GM23338 (cell line): ENCODE results near the gene CCL13. TPM values are rescaled to one million over a fixed set of nuclear protein-coding genes. Genes with fewer than 3 reads are reported as not detected.

Experiments
- ATAC-seq: fragments of 200-7000 bp; cut with Tn5 transposase; 3 replicates; pipeline ENCODE4 v1.9.1; 2020
- DNase-seq: peaks from one replicate; pipeline ENCODE4 v3.0.0-alpha.2; 2015; ENCODE audit warnings: low spot score
- H2AFZ ChIP-seq: fragments of 200-600 bp; sonication (generic); 2 replicates; pipeline ENCODE4 v1.8.0; 2016; ENCODE audit warnings: antibody characterized with exemption, mild to moderate bottlenecking, moderate library complexity
- H3F3A ChIP-seq: fragments of 200-600 bp; sonication (generic); replicated peaks from 2 replicates; pipeline ENCODE4 v1.8.0; 2017; ENCODE audit warnings: antibody characterized with exemption, mixed run types, low read depth
- H3K27ac ChIP-seq: fragments of 200-600 bp; sonication (generic); 2 replicates; pipeline ENCODE4 v1.6.1; 2016; ENCODE audit warnings: low read depth
- H3K27me3 ChIP-seq: fragments of 200-600 bp; sonication (generic); 2 replicates; pipeline ENCODE4 v1.8.0; 2016; ENCODE audit warnings: mild to moderate bottlenecking, mixed run types, moderate library complexity; ENCODE audit not compliant: insufficient read depth
- H3K36me3 ChIP-seq: fragments of 200-600 bp; sonication (generic); 2 replicates; pipeline ENCODE4 v1.8.0; 2016; ENCODE audit warnings: mild to moderate bottlenecking; ENCODE audit not compliant: insufficient read depth
- H3K4me1 ChIP-seq: fragments of 200-600 bp; sonication (generic); 2 replicates; pipeline ENCODE4 v1.8.0; 2016; ENCODE audit warnings: mild to moderate bottlenecking, moderate library complexity; ENCODE audit not compliant: insufficient read depth
- H3K4me2 ChIP-seq: fragments of 200-600 bp; sonication (generic); 2 replicates; pipeline ENCODE4 v1.7.1; 2017; ENCODE audit warnings: mixed run types
- H3K4me3 ChIP-seq: fragments of 200-600 bp; sonication (generic); 2 replicates; pipeline ENCODE4 v1.6.1; 2016; ENCODE audit warnings: mixed run types
- H3K79me2 ChIP-seq: fragments of 200-600 bp; sonication (generic); replicated peaks from 2 replicates; pipeline ENCODE4 v1.8.0; 2017; ENCODE audit warnings: mild to moderate bottlenecking; ENCODE audit not compliant: insufficient read depth
- H3K9me2 ChIP-seq: fragments of 200-600 bp; sonication (generic); 2 replicates; pipeline ENCODE4 v1.8.0; 2017; ENCODE audit not compliant: insufficient read depth
- H4K20me1 ChIP-seq: fragments of 200-600 bp; sonication (generic); replicated peaks from 2 replicates; pipeline ENCODE4 v1.8.0; 2017; ENCODE audit warnings: mild to moderate bottlenecking; ENCODE audit not compliant: insufficient read depth
- H3K27ac Mint-ChIP-seq: 2 replicates; pipeline ENCODE4 v1.8.0; 2020; ENCODE audit warnings: inconsistent platforms, mild to moderate bottlenecking, moderate library complexity, mixed read lengths
- H3K27me3 Mint-ChIP-seq: 3 replicates; pipeline ENCODE4 v1.8.0; 2022; ENCODE audit warnings: low read depth, mild to moderate bottlenecking, moderate library complexity, mixed read lengths, inconsistent platforms; ENCODE audit not compliant: insufficient read depth, poor library complexity
- H3K36me3 Mint-ChIP-seq: 3 replicates; pipeline ENCODE4 v1.8.0; 2021; ENCODE audit warnings: low read depth, mild to moderate bottlenecking, inconsistent platforms, moderate library complexity, mixed read lengths
- H3K4me1 Mint-ChIP-seq: 3 replicates; pipeline ENCODE4 v1.8.0; 2020; ENCODE audit warnings: mild to moderate bottlenecking, inconsistent platforms, mixed read lengths
- H3K4me3 Mint-ChIP-seq: 3 replicates; pipeline ENCODE4 v1.8.0; 2021; ENCODE audit warnings: moderate library complexity, mild to moderate bottlenecking, inconsistent platforms, mixed read lengths
- H3K9me3 Mint-ChIP-seq: 3 replicates; pipeline ENCODE4 v1.8.0; 2020; ENCODE audit warnings: moderate library complexity, mild to moderate bottlenecking, inconsistent platforms, mixed read lengths
- EZH2 ChIP-seq: fragments of 200-600 bp; sonication (generic); IDR thresholded peaks from one replicate; pipeline ENCODE4 v1.8.0; 2017; ENCODE audit warnings: antibody characterized with exemption, mild to moderate bottlenecking, low read depth; ENCODE audit not compliant: unreplicated experiment
- REST ChIP-seq: IDR thresholded peaks from one replicate; pipeline ENCODE4 v1.6.1; 2018; ENCODE audit warnings: antibody characterized with exemption; ENCODE audit not compliant: unreplicated experiment
- ZNF462 ChIP-seq: fragments of 250-450 bp; sonication (Bioruptor Pico); IDR thresholded peaks from 2 replicates; pipeline ENCODE4 v1.5.0; 2020; ENCODE audit warnings: mild to moderate bottlenecking, moderate library complexity
- polyA plus RNA-seq: library from polyadenylated mRNA; unstranded; fragments of >200 nt; fragmentation: Nextera tagmentation; extraction: Ambion mirVana; gene quantifications from 2 replicates; pipeline ENCODE4 v1.2.1, GENCODE V29; 2016
- total RNA-seq: library from RNA; depleted of rRNA; stranded (reverse); fragments of >200 nt; shearing (Covaris generic); gene quantifications from 2 replicates; pipeline ENCODE4 v1.2.3, GENCODE V29; 2014

Gene CCL13
- total and polyA plus RNA-seq, 2 experiments from 2014 or later: not detected

- Mint-ChIP-seq H3K27me3 (no peaks in the 10 kb centered on the region), H3K9me3 (no peaks in the 10 kb centered on the region), H3K4me1 (no peaks in the 10 kb centered on the region), H3K27ac (no peak overlapping the region), H3K36me3 (no peaks in the 10 kb centered on the region), H3K4me3 (no peak overlapping the region)
- Histone ChIP-seq H3K79me2 (no peaks in the 10 kb centered on the region), H4K20me1 (no peaks in the 10 kb centered on the region), H3K4me3 (no peak overlapping the region), H3K27me3 (no peaks in the 10 kb centered on the region), H3K4me2 (no peak overlapping the region), H2AFZ (no peak overlapping the region), H3K4me1 (no peaks in the 10 kb centered on the region), H3K9me2 (peaks cover 9% of the 10 kb centered on the region), H3K36me3 (no peaks in the 10 kb centered on the region), H3K27ac (no peak overlapping the region), H3F3A (no peaks in the 10 kb centered on the region)
- DNase-seq: no peak
- no peak for TF ChIP-seq EZH2
- no peak for TF ChIP-seq ZNF462 (CRISPR knock-in tag)
- TF ChIP-seq REST: no peak
- no peak for ATAC-seq
Measured at GRCh38 chr17:34389126-34389750, 33.0 kb downstream of the CCL13 start.
